Motor neuron (in vitro differentiated cells): ENCODE measurements around the gene NAALADL2. TPM values are rescaled to one million over a fixed set of nuclear protein-coding genes. Genes with fewer than 3 reads are reported as not detected.

Experiments
- ATAC-seq, 8 experiments: fragments of 200-7000 bp; cut with Tn5 transposase; replicated peaks in 6 of 8; 2 replicates each; pipeline ENCODE4 v1.8.0; 2021; ENCODE audit warnings: mild to moderate bottlenecking in 8 of 8, moderate library complexity in 8 of 8
- H3K27ac ChIP-seq, 2 donors: fragments of 250-450 bp; sonication (Bioruptor Pico); 2 replicates each; pipeline ENCODE4 v1.9.0; 2021; ENCODE audit warnings: antibody characterized with exemption in 2 of 2, mild to moderate bottlenecking in 2 of 2, moderate library complexity in 1 of 2
- H3K4me1 ChIP-seq, 2 donors: fragments of 250-450 bp; sonication (Bioruptor Pico); replicated peaks in 1 of 2; 2 replicates each; pipeline ENCODE4 v1.6.1; 2021; ENCODE audit warnings: antibody characterized with exemption in 2 of 2, mild to moderate bottlenecking in 2 of 2, moderate library complexity in 1 of 2
- H3K4me3 ChIP-seq, 5 donors: fragments of 250-450 bp; sonication (Bioruptor Pico); 2 replicates each; pipeline ENCODE4 v1.9.0; 2021; ENCODE audit warnings: antibody characterized with exemption in 5 of 5, mild to moderate bottlenecking in 5 of 5, moderate library complexity in 4 of 5
- WGBS, 10 experiments: fragments of 450-650 bp; shearing (Covaris generic); methylation state at CpG; one replicate each; pipeline ENCODE4 v1.0.0; 2022; 5-methylcytosine and 5-hydroxymethylcytosine counted together
- in situ Hi-C, 9 experiments: fragments of 400-800 bp; cut with MboI; loops; one replicate each; pipeline ENCODE4 v1.15.0; 2021; ENCODE audit warnings: low sequenced_read_pairs in 9 of 9, low pct_unique_long_range_greater_than_20kb in 2 of 9; ENCODE audit not compliant: unreplicated experiment in 9 of 9
- total RNA-seq, 8 experiments: library from RNA; unstranded; fragments of 300-600 nt; gene quantifications; 2 replicates each; pipeline versions ENCODE4 v1.2.3 to v1.2.4, GENCODE V29; 2022

Gene NAALADL2
- total RNA-seq, 8 experiments from 2014 or later = 1.1 to 5.4 (median 2.0) TPM

DNA sequence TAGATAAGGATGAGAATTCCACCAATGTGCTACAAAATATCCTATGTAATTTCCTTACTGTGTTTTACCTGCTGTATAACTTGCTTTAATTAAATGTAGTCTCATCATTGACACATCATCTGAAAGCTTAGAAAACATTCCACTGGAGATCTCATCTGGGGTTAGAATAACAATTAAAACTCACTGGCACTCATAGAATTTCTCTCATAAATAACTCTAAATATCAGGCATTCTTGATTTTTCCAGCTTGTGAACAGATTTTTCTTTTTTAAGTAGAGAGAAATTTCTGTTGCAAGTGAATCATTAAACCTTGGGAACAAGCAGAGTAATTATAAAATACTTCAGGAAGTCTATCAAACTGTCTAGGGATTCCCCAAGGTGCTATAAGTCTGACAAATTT, 843.8 kb downstream of the NAALADL2 start:
- Histone ChIP-seq H3K4me1 (no peaks in the 10 kb centered on the region), H3K27ac (no peak overlapping the region), H3K4me3 (no peak overlapping the region)
- in situ Hi-C loops = loop anchor here in 1 of 9 experiments (25.0 kb wide), 1 partner anchor 491 kb away; no protein-coding TSS in a partner anchor
- peak in 1 of 8 experiments; percentile 12 for ATAC-seq

DNA sequence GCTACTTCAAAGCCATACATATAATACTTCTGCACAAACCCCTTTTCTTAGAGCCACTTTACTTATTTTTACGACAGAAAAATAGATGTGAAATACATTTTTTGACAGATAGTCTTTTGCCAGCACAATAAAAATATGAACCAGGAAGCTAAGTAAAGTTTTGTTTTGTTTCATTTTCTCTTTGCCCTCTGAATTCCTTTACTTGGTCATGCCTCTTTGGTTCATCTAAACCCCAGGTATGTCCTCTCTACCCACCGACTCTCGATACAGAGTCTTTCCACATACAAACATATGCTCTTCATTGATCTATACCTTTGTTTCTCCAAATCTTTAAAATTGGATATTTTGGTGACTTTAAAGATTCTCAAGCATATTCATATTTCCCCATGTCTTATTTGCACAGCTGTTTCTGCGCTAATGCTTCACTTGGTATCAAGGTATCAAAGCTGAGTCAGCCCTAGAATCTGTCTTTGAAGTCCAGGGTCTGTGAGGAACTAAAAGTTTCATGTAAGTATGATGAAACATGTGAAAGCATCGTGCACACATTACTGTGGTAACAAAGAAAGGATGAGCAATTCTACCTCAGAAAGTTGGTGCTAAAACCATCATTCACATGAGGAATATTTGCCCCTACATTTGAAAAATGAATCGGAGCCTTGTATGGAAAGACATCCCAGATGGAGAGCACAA, 845.4 kb downstream of the NAALADL2 start:
- Histone ChIP-seq H3K4me3 (no peak overlapping the region), H3K27ac (no peak overlapping the region), H3K4me1 (no peaks in the 10 kb centered on the region)
- in situ Hi-C loops = loop anchor here in 1 of 9 experiments (25.0 kb wide), 1 partner anchor 492 kb away; no protein-coding TSS in a partner anchor
- ATAC-seq = no peak
- 78 to 100% (median 92%) methylated on average over 1 to 6 of the region's 6 CpGs for WGBS, 10 experiments

DNA sequence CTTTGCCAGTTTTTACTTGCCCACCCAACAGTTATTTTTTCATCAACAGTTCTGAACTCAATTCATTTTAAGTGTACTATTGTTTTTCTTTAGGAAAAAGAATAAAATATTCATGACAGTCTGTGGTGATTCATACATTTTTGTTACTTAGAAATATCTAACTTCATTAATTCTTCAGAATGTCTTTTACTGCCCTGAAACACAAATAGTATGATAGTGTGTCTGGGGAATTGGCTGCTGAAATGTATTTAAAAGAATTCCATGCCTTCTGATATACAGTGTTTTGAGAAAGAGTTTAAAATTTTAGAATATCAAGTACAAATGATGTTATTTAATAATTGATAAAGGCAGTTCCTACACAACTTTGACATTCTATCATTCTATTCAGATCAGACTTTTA, 854.1 kb downstream of the NAALADL2 start:
- H3K4me3 ChIP-seq = no peak overlapping the region
- ATAC-seq = no peak
- H3K4me1 ChIP-seq = no peaks in the 10 kb centered on the region
- H3K27ac ChIP-seq = no peak overlapping the region
- in situ Hi-C loops = loop anchor here in 1 of 9 experiments (25.0 kb wide), 1 partner anchor 501 kb away; no protein-coding TSS in a partner anchor

- H3K4me1 ChIP-seq = no peaks in the 10 kb centered on the region
- no peak overlapping the region for H3K4me3 ChIP-seq
- H3K27ac ChIP-seq = no peak overlapping the region
- in situ Hi-C loops = loop anchor here in 1 of 9 experiments (25.0 kb wide), 1 partner anchor 504 kb away; no protein-coding TSS in a partner anchor
- no peak for ATAC-seq
- WGBS, 10 experiments = 0 to 100% (median 61%) methylated on average over 1 to 2 of the region's 2 CpGs; no CpG with 5 or more reads in 2 of the 10 experiments
Observed at GRCh38 chr3:175716446-175716845, 857.3 kb downstream of the NAALADL2 start.

- WGBS, 10 experiments = 0 to 88% (median 80%) methylated on average over 1 of the region's 1 CpG; no CpG with 5 or more reads in 3 of the 10 experiments
- in situ Hi-C loops = no loop called here
- Histone ChIP-seq H3K4me3 (no peak overlapping the region), H3K27ac (no peak overlapping the region), H3K4me1 (peaks cover 0 to 3% of the 10 kb centered on the region in 2 donors)
- no peak for ATAC-seq
Observed at GRCh38 chr3:175726228-175726627, 867.1 kb downstream of the NAALADL2 start.

- H3K4me3 ChIP-seq = no peak overlapping the region
- ATAC-seq = no peak
- 0 to 100% (median 93%) methylated on average over 1 of the region's 1 CpG; no CpG with 5 or more reads in 4 of the 10 experiments for WGBS, 10 experiments
- no peak overlapping the region for H3K27ac ChIP-seq
- peaks cover 0 to 22% of the 10 kb centered on the region in 2 donors for H3K4me1 ChIP-seq
- in situ Hi-C loops = no loop called here
Observed at GRCh38 chr3:175728566-175728965, 869.4 kb downstream of the NAALADL2 start.

- no peak overlapping the region for H3K27ac ChIP-seq
- ATAC-seq = peak in 3 of 8 experiments; percentile 30 to 49 (median 43)
- H3K4me3 ChIP-seq = no peak overlapping the region
- peaks cover 0 to 22% of the 10 kb centered on the region in 2 donors for H3K4me1 ChIP-seq
- WGBS, 10 experiments = 35 to 87% (median 67%) methylated on average over 2 to 3 of the region's 3 CpGs
- in situ Hi-C loops = no loop called here
Observed at GRCh38 chr3:175729466-175729865, 870.3 kb downstream of the NAALADL2 start.

- no peak for ATAC-seq
- H3K4me1 ChIP-seq = peaks cover 0 to 22% of the 10 kb centered on the region in 2 donors
- no peak overlapping the region for H3K4me3 ChIP-seq
- WGBS, 10 experiments = 0 to 100% (median 66%) methylated on average over 1 to 3 of the region's 3 CpGs
- in situ Hi-C loops = no loop called here
- H3K27ac ChIP-seq = no peak overlapping the region
Observed at GRCh38 chr3:175731543-175731942, 872.4 kb downstream of the NAALADL2 start.

- ATAC-seq = peak in 4 of 8 experiments; percentile 37 to 70 (median 52)
- Histone ChIP-seq H3K4me3 (no peak overlapping the region), H3K4me1 (peaks cover 0 to 22% of the 10 kb centered on the region in 2 donors), H3K27ac (no peak overlapping the region)
- WGBS, 10 experiments = 60 to 100% (median 90%) methylated on average over 1 to 2 of the region's 2 CpGs; no CpG with 5 or more reads in 4 of the 10 experiments
- in situ Hi-C loops = no loop called here
Observed at GRCh38 chr3:175732017-175732416, 872.9 kb downstream of the NAALADL2 start.

DNA sequence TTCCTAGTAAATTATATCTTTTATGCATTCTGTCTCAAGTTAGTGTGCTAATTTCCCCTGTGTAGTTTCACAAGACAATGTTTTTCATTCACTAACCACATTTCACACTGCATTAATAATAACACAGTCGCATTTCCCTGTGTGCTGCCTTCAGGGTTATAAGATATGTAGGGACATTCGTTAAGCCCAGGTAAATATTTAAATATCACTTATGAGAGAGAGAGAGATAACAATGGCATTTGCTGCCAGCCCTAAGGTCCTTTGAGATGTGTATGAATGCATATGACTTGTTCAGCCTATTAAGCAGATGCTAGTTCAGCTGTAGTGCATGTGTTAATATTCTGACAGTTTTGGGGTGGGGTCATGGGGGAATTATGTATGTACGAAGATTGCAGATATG, 876.7 kb downstream of the NAALADL2 start:
- WGBS, 10 experiments = 13 to 100% (median 88%) methylated on average over 1 to 3 of the region's 3 CpGs; no CpG with 5 or more reads in 1 of the 10 experiments
- Histone ChIP-seq H3K4me3 (no peak overlapping the region), H3K27ac (no peak overlapping the region), H3K4me1 (peaks cover 0 to 19% of the 10 kb centered on the region in 2 donors)
- in situ Hi-C loops = no loop called here
- peak in 2 of 8 experiments; percentile 12 to 25 for ATAC-seq

- in situ Hi-C loops = no loop called here
- ATAC-seq = no peak
- Histone ChIP-seq H3K4me1 (peaks cover 0 to 2% of the 10 kb centered on the region in 2 donors), H3K27ac (no peak overlapping the region), H3K4me3 (no peak overlapping the region)
- WGBS, 10 experiments = 69 to 100% (median 91%) methylated on average over 2 to 7 of the region's 7 CpGs
Observed at GRCh38 chr3:175737646-175738572, 878.8 kb downstream of the NAALADL2 start.

- no peak for ATAC-seq
- 54 to 100% (median 88%) methylated on average over 1 to 3 of the region's 4 CpGs; no CpG with 5 or more reads in 2 of the 10 experiments for WGBS, 10 experiments
- Histone ChIP-seq H3K27ac (no peak overlapping the region), H3K4me3 (no peak overlapping the region), H3K4me1 (peaks cover 0 to 12% of the 10 kb centered on the region in 2 donors)
- in situ Hi-C loops = no loop called here
Observed at GRCh38 chr3:175741951-175742350, 882.8 kb downstream of the NAALADL2 start.
